ENCODE data around the gene IFRD1. TPM values are rescaled to one million over a fixed set of nuclear protein-coding genes. Genes with fewer than 3 reads are reported as not detected.
"Not testable (repeated sequence)": the region's sequence is repeated elsewhere in the genome, so short reads cannot be mapped to it uniquely, and the experiment has no call there.

IFRD1 gene
- total RNA-seq, 1 donor from 2014 or later, result 37.5 TPM

- no peak for DNase-seq (ENCODE audit: extremely low read depth, low read depth, low spot score)
Observed at GRCh38 chr7:112512451-112513210, 62.4 kb downstream of the IFRD1 start.

GRCh38 chr7:112515989-112516388 is 65.7 kb downstream of the IFRD1 start:
- no peak for DNase-seq (ENCODE audit: extremely low read depth, low read depth, low spot score)

GRCh38 chr7:112516418-112516817 is 66.2 kb downstream of the IFRD1 start:
- DNase-seq (ENCODE audit: extremely low read depth, low read depth, low spot score), result not testable (repeated sequence)

DNA sequence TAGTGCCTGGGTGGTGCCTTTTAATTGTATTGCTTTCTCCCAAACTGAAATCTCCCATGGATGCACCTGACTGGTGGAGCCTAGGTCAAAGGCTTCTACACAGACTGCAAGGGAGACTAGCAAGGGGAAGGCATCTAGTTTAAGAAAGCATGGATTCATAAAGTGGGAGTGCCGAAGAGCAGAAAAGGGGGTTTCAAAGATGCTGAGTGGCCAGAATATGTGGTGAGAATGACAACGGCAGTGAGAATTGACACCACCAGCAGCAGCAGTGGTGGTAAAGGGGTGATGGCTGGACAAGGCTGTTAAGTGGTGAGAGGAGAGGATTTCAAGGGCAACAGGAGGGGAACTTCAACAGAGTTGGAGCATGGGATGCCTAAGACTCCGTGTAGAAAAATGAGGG is 67.2 kb downstream of the IFRD1 start:
- no peak for DNase-seq (ENCODE audit: extremely low read depth, low read depth, low spot score)

DNA sequence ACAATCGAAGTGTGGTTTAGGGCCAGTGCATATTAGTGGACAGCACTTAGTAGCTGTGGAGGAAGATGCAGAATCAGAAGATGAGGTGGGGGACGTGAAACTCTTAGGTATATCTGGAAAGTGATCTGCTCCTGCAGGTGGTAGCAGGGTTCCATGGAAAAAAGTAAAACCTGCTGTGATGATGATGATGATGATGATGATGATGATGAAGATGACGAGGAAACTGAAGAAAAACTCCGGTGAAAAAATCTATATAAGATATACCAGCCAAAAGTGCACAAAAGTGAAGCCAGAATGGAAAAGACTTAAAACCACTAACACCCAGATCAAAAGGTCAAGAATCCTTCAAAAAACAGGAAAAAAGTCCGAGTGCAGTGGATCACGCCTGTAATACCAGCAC is 70.5 kb downstream of the IFRD1 start:
- DNase-seq (ENCODE audit: extremely low read depth, low read depth, low spot score), result no peak

DNA sequence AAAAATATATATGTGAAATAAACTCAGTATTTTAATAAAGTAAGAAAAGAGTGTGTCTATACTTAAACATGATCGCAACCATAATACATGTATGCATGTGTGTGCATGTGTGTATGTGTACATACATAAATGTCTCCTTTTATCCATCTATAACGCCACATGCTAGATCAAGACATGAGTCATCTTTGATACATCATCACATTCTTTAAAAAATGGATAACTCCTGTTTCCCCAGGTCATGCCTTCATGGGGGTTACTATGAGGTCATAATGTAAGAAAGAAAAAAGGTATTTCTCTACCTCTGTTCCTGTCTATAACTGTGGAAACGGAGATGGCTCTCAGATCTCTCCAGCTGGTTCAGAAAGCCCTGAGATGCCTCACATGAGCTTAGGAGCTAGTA is 71.7 kb downstream of the IFRD1 start:
- DNase-seq (ENCODE audit: extremely low read depth, low read depth, low spot score), result no peak

- no peak for DNase-seq (ENCODE audit: extremely low read depth, low read depth, low spot score)
Observed at GRCh38 chr7:112523871-112524270, 73.6 kb downstream of the IFRD1 start.

Other genes with a start within 250 kb of the IFRD1 start
- 112 and 150 TPM in 2 replicates for gene DOCK4, start 244.1 kb upstream of the IFRD1 start, total RNA-seq
- gene ZNF277, start 243.8 kb upstream of the IFRD1 start, total RNA-seq, result 16.8 and 17.0 TPM in 2 replicates
- gene LSMEM1, start 30.5 kb downstream of the IFRD1 start, total RNA-seq, result 0.41 TPM in 1 of 2 replicates, not detected in the other

Data from glomerular endothelial cell (primary cell).